Activated naive CD4-positive, alpha-beta T cell treated with anti-CD3 and anti-CD28 coated beads for 36 hours (primary cell): ENCODE results near the gene SH3TC2. TPM values are rescaled to one million over a fixed set of nuclear protein-coding genes. Genes with fewer than 3 reads are reported as not detected.

Experiments used
- CTCF ChIA-PET: fragments of 350-600 bp; sonication (Branson Sonifier 250); formaldehyde crosslinking; loops from one replicate; lab custom pipeline; 2021; ENCODE audit warnings: antibody characterized with exemption; lab: Charles Lee
- DNase-seq: peaks from one replicate; pipeline ENCODE4 v3.0.0-alpha.2; 2020
- H3K27ac Mint-ChIP-seq: one replicate; pipeline ENCODE4 v1.8.0; 2021; ENCODE audit warnings: mild to moderate bottlenecking, mixed read lengths
- H3K27me3 Mint-ChIP-seq: one replicate; pipeline ENCODE4 v1.8.0; 2021; ENCODE audit warnings: low read depth, mixed read lengths
- H3K36me3 Mint-ChIP-seq: one replicate; pipeline ENCODE4 v1.8.0; 2021; ENCODE audit warnings: low read depth, mixed read lengths
- H3K4me1 Mint-ChIP-seq: one replicate; pipeline ENCODE4 v1.8.0; 2021; ENCODE audit warnings: low read depth, mixed read lengths
- H3K4me3 Mint-ChIP-seq: one replicate; pipeline ENCODE4 v1.8.0; 2021; ENCODE audit warnings: mild to moderate bottlenecking, moderate library complexity, mixed read lengths
- H3K9me3 Mint-ChIP-seq: one replicate; pipeline ENCODE4 v1.8.0; 2021; ENCODE audit warnings: mixed read lengths
- intact Hi-C: fragments of 100-400 bp; cut with micrococcal nuclease; formaldehyde crosslinking; loops from one replicate; pipeline ENCODE4 v1.15.1; 2023
- total RNA-seq, 2 experiments: library from RNA; stranded (reverse); gene quantifications; one replicate each; pipeline ENCODE4 v1.2.3, GENCODE V29; 2021

Gene SH3TC2
- total RNA-seq, 2 experiments from 2014 or later = not detected

DNA sequence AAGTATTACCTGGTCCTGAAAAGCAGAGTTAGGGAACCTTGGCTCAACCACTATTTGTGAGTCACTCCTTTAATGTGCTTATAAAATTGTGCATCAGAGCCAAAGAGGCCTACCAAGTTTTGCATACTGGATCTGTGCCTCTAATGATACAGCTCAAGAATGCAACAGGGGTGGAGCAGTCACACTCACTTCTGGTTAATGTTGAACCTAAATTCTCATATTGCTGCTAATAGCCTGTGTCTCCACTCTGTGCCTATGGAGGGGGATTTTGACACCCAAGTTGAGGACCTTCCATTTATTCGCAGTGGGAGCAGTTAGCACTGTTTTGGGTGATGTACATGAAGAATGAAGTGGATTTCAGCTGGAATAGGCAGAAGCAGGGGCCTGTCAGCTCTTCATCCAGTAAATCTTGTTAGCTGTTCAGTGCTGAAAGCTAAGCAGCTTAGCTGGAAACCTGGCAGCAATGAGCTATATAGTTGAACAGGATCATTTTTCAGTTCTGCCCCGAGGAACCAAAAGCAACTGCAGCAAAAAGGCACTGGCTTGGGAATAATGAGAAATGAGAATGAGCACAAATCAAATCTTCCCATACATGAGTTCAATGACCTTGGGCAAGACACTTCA is 9.7 kb downstream of the SH3TC2 start:
- intact Hi-C loops = no loop called here
- no peaks in the 10 kb centered on the region for H3K27me3 Mint-ChIP-seq
- no peak overlapping the region for H3K4me3 Mint-ChIP-seq
- H3K4me1 Mint-ChIP-seq = no peaks in the 10 kb centered on the region
- DNase-seq = no peak
- no peak overlapping the region for H3K27ac Mint-ChIP-seq
- CTCF ChIA-PET = interaction anchor here (0.6 to 1.2 kb wide), 2 partner anchors 18 to 303 kb away, joined by 3 read pairs; no protein-coding TSS in a partner anchor
- no peaks in the 10 kb centered on the region for H3K9me3 Mint-ChIP-seq
- no peaks in the 10 kb centered on the region for H3K36me3 Mint-ChIP-seq

DNA sequence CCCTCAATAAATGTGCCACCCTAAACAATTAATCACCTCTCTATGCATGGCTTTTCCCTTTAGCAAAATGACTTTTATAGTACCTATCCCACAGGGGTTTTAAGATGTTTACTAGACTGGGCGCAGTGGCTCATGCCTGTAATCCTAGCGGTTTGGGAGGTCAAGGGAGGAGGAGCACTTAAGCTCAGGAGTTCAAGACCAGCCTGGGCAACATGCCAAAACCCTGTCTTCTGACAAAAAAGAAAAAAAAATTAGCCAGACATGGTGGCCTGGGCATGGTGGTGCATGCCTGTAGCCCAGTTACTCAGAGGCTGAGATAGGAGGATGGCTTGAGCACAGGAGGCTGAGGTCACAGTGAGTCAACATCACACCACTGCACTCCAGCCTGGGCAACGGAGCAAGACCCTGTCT is 13.5 kb downstream of the SH3TC2 start:
- no peak overlapping the region for H3K27ac Mint-ChIP-seq
- H3K36me3 Mint-ChIP-seq = no peaks in the 10 kb centered on the region
- no peaks in the 10 kb centered on the region for H3K9me3 Mint-ChIP-seq
- H3K27me3 Mint-ChIP-seq = no peaks in the 10 kb centered on the region
- no peak overlapping the region for H3K4me3 Mint-ChIP-seq
- CTCF ChIA-PET = interaction anchor here (1.0 to 2.2 kb wide), 3 partner anchors 8 to 98 kb away, joined by 3 to 10 read pairs (median 3); no protein-coding TSS in a partner anchor
- no peak for DNase-seq
- intact Hi-C loops = no loop called here
- H3K4me1 Mint-ChIP-seq = no peaks in the 10 kb centered on the region

- intact Hi-C loops = no loop called here
- H3K27ac Mint-ChIP-seq = no peak overlapping the region
These were observed 14.1 kb downstream of the SH3TC2 start for GRCh38 chr5:149048811-149049210.

GRCh38 chr5:149047462-149047861 is 15.4 kb downstream of the SH3TC2 start:
- no peaks in the 10 kb centered on the region for H3K4me1 Mint-ChIP-seq
- no peak overlapping the region for H3K27ac Mint-ChIP-seq
- no peaks in the 10 kb centered on the region for H3K9me3 Mint-ChIP-seq
- intact Hi-C loops = no loop called here
- no peak overlapping the region for H3K4me3 Mint-ChIP-seq
- no peaks in the 10 kb centered on the region for H3K36me3 Mint-ChIP-seq
- CTCF ChIA-PET = interaction anchor here (0.6 to 2.2 kb wide), 2 partner anchors 12 to 19 kb away, joined by 3 to 10 read pairs; no protein-coding TSS in a partner anchor
- no peak for DNase-seq
- no peaks in the 10 kb centered on the region for H3K27me3 Mint-ChIP-seq

More at GRCh38 chr5:149048811-149049210, 14.1 kb downstream of the SH3TC2 start:
- no peak for DNase-seq
- Mint-ChIP-seq H3K4me1 (no peaks in the 10 kb centered on the region), H3K27me3 (no peaks in the 10 kb centered on the region), H3K4me3 (no peak overlapping the region), H3K9me3 (no peaks in the 10 kb centered on the region), H3K36me3 (no peaks in the 10 kb centered on the region)
- CTCF ChIA-PET = interaction anchor here (1.0 to 2.2 kb wide), 3 partner anchors 9 to 98 kb away, joined by 3 to 10 read pairs (median 3); no protein-coding TSS in a partner anchor

DNA sequence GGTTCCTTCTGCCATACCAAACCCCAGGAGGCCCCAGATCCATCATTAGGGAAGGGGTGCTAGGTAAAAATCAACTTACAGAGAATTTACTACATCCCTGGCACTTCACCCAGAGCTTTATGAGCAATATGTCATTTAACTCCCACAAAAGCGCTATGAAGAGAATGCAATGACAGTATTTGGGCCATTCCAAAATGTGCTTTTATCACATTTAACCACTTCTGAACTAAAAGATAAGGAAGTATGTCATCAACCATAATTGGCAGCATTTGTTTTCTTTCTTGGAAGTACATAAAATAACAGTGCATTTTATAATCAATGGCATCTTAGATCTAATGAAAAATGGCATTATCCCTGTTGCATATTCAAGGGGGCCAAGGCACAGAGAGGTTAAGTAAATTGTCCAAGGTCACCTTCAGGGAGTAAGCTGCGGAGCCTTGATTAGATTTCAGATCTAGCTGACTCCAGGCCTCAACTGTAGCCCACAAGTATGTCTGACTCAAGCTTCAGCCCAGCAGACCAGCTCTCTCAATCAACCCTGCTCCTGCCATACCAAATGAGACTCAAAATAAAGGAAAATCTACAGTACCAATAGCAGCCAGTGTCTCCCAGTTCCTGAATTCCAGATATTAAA is 16.5 kb downstream of the SH3TC2 start:
- Mint-ChIP-seq H3K27ac (no peak overlapping the region), H3K36me3 (no peaks in the 10 kb centered on the region), H3K27me3 (no peaks in the 10 kb centered on the region), H3K4me1 (no peaks in the 10 kb centered on the region), H3K9me3 (no peaks in the 10 kb centered on the region), H3K4me3 (no peak overlapping the region)
- intact Hi-C loops = no loop called here
- DNase-seq = no peak
- CTCF ChIA-PET = interaction anchor here (1.8 kb wide), 1 partner anchor 10 kb away, joined by 13 read pairs; no protein-coding TSS in a partner anchor

DNA sequence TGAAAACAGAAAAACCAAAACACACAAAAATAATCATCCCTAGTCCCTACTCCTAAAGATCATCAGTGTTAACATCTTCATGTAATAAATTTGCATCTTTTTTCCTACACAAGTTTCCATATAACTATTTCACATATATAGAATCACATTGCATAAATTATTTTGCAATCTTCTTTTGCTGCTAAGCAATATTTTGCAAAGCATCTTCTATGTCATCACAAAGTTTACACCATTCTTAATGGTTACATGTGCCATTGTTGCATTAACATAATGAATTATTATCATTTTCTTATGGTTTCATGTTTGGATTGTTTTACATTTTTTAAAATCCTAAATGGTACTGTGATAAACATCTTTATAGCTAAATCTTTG is 17.8 kb downstream of the SH3TC2 start:
- H3K4me1 Mint-ChIP-seq = no peaks in the 10 kb centered on the region
- no peak overlapping the region for H3K4me3 Mint-ChIP-seq
- H3K36me3 Mint-ChIP-seq = no peaks in the 10 kb centered on the region
- CTCF ChIA-PET = interaction anchor here (0.6 to 0.9 kb wide), 3 partner anchors 9 to 358 kb away, joined by 3 to 7 read pairs (median 5); no protein-coding TSS in a partner anchor
- no peak for DNase-seq
- H3K9me3 Mint-ChIP-seq = no peaks in the 10 kb centered on the region
- intact Hi-C loops = no loop called here
- H3K27me3 Mint-ChIP-seq = no peaks in the 10 kb centered on the region
- no peak overlapping the region for H3K27ac Mint-ChIP-seq

GRCh38 chr5:149044453-149045088 is 18.3 kb downstream of the SH3TC2 start:
- CTCF ChIA-PET = interaction anchor here (0.6 to 0.9 kb wide), 3 partner anchors 9 to 357 kb away, joined by 3 to 7 read pairs (median 5); no protein-coding TSS in a partner anchor
- Mint-ChIP-seq H3K4me1 (no peaks in the 10 kb centered on the region), H3K9me3 (no peaks in the 10 kb centered on the region), H3K27me3 (no peaks in the 10 kb centered on the region), H3K4me3 (no peak overlapping the region), H3K36me3 (no peaks in the 10 kb centered on the region), H3K27ac (no peak overlapping the region)
- DNase-seq = no peak
- intact Hi-C loops = no loop called here

- H3K27ac Mint-ChIP-seq = no peak overlapping the region
- no peaks in the 10 kb centered on the region for H3K4me1 Mint-ChIP-seq
- no peak for DNase-seq
- H3K36me3 Mint-ChIP-seq = no peaks in the 10 kb centered on the region
- no peak overlapping the region for H3K4me3 Mint-ChIP-seq
- H3K9me3 Mint-ChIP-seq = no peaks in the 10 kb centered on the region
- intact Hi-C loops = no loop called here
- CTCF ChIA-PET = no interaction called here
- no peaks in the 10 kb centered on the region for H3K27me3 Mint-ChIP-seq
These were observed 19.2 kb downstream of the SH3TC2 start for GRCh38 chr5:149043641-149044040.

GRCh38 chr5:149042865-149043264 is 20.0 kb downstream of the SH3TC2 start:
- H3K27ac Mint-ChIP-seq = no peak overlapping the region

DNA sequence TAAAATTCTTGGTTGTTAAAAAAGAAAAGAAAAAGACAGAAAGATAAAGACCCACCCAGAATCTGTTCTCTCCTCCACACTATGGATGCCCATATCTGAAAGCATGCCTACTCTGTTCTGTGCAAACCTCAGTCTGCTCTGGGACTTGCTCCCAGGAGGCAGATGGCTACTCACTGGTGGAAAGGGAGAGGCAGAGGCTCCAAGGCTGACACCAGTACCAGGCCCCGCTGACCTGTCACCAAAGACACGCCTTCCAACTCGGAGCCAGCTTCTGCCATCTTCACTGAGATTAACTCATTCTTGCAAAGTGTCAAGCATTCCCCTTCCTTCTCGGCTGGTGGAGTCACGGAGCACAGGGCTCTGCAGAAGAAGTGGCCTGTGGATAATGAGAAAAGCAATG is 21.6 kb downstream of the SH3TC2 start:
- Mint-ChIP-seq H3K4me1 (peaks cover 21% of the 10 kb centered on the region), H3K27ac (no peak overlapping the region), H3K27me3 (no peaks in the 10 kb centered on the region), H3K4me3 (no peak overlapping the region), H3K9me3 (no peaks in the 10 kb centered on the region), H3K36me3 (no peaks in the 10 kb centered on the region)
- CTCF ChIA-PET = interaction anchor here (0.6 kb wide), 1 partner anchor 45 kb away, joined by 4 read pairs; no protein-coding TSS in a partner anchor
- intact Hi-C loops = no loop called here
- DNase-seq = no peak

More at GRCh38 chr5:149042865-149043264, 20.0 kb downstream of the SH3TC2 start:
- CTCF ChIA-PET = interaction anchor here (1.0 kb wide), 1 partner anchor 72 kb away, joined by 3 read pairs; no protein-coding TSS in a partner anchor
- intact Hi-C loops = no loop called here
- no peak for DNase-seq
- Mint-ChIP-seq H3K9me3 (no peaks in the 10 kb centered on the region), H3K27me3 (no peaks in the 10 kb centered on the region), H3K36me3 (no peaks in the 10 kb centered on the region), H3K4me3 (no peak overlapping the region), H3K4me1 (peaks cover 5% of the 10 kb centered on the region)

DNA sequence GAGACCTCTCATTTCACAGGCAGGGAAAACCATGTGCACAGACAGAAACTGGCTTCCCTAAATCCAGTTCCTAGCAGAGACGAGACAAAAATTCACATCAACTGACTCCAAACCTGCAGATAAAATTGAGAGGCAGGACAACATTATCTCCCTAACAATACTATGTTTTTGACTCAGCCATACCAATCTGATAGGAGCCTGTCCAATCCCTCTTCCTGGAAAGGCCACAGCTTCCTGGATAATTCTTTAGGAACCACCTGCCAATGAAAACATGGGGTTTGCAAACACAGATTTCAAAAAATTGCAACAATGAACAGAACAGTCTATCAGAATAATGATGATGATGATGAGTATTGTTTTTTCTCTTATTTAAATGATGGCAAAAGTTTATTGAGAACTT is 22.4 kb downstream of the SH3TC2 start:
- H3K27me3 Mint-ChIP-seq = no peaks in the 10 kb centered on the region
- H3K4me3 Mint-ChIP-seq = no peak overlapping the region
- peaks cover 24% of the 10 kb centered on the region for H3K4me1 Mint-ChIP-seq
- no peak overlapping the region for H3K27ac Mint-ChIP-seq
- intact Hi-C loops = no loop called here
- DNase-seq = no peak
- CTCF ChIA-PET = no interaction called here
- no peaks in the 10 kb centered on the region for H3K36me3 Mint-ChIP-seq
- H3K9me3 Mint-ChIP-seq = no peaks in the 10 kb centered on the region

DNA sequence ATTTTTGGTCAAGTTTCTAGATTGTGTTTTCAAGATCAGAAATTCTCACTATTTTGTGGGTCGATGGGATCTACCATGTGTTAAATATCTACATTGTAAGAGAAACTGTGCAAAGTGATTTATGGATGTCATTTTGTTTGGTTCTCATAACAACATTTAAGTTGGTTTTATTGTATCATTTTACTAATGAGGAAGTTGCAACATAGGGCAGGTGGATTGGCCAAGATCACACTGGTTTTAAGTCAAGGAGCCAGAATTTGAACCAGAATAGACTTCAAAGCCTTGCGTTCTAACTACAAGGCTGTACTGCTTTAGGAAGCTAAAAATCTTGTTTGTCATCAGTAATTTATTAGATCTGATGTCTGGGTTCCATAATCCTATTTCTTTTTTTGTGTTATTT is 23.4 kb downstream of the SH3TC2 start:
- CTCF ChIA-PET = interaction anchor here (0.7 to 5.8 kb wide), 3 partner anchors 295 to 306 kb away, joined by 3 to 105 read pairs (median 3); no protein-coding TSS in a partner anchor
- Mint-ChIP-seq H3K27ac (no peak overlapping the region), H3K27me3 (no peaks in the 10 kb centered on the region), H3K4me3 (no peak overlapping the region), H3K4me1 (peaks cover 24% of the 10 kb centered on the region), H3K9me3 (no peaks in the 10 kb centered on the region), H3K36me3 (no peaks in the 10 kb centered on the region)
- intact Hi-C loops = loop anchor here (5.0 to 10.0 kb wide), 4 partner anchors 525 to 862 kb away; partner anchors contain the start of gene FBXO38
- DNase-seq = no peak
